Mucosa of gallbladder (tissue), 1 donor: ENCODE measurements around the gene METTL26. TPM values are rescaled to one million over a fixed set of nuclear protein-coding genes. Genes with fewer than 3 reads are reported as not detected.
"Not testable (repeated sequence)": the region's sequence is repeated elsewhere in the genome, so short reads cannot be mapped to it uniquely, and the experiment has no call there.

Source experiments
- DNase-seq: peaks from one replicate; pipeline ENCODE4 v3.0.0-alpha.2; 2020; ENCODE audit warnings: low spot score
- total RNA-seq: library from RNA; stranded (reverse); gene quantifications from one replicate; pipeline ENCODE4 v1.2.1, GENCODE V29; 2021
- donor health status: DM: no; HTN: no; CAD: no.

Gene METTL26
- total RNA-seq, 1 donor from 2014 or later, result 69.3 TPM

DNA sequence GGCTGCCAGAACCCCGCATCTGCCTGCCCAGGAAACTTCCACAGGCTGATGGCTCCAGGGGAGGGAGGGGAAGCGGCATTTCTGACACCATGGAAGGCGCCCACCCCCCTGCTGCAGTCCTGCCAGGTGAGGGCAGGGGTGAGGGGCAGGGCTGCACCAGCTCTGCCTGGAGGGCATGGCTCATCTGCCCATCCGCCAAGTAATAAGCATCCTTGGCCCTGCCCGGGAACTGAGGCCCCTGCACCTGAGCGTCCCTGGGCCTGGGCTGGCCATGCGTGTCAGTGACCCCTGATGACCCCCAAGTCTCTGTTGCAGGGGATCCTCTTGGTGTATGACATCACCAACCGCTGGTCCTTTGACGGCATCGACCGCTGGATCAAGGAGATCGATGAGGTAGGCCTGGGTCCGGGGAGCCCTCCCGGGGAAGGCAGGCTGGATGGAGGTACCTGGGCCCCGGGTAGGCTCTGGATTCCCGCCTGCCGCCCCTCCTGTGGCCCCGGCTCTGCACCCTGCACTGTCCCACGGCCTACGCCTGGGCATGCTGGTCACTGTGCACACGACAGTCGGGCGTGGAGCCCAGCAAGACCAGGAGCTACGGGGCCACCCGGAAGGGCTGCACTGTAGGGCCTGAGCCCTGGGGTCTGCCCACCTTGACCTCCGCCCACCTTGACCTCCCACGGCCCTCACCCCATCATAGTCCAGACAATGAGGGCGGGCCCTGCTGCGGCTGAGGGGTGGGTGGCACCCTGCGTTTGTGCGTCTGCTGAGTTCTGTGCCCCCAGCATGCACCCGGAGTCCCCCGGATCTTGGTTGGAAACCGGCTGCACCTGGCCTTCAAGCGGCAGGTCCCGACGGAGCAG, 10.8 kb downstream of the METTL26 start:
- DNase-seq, result no peak

DNA sequence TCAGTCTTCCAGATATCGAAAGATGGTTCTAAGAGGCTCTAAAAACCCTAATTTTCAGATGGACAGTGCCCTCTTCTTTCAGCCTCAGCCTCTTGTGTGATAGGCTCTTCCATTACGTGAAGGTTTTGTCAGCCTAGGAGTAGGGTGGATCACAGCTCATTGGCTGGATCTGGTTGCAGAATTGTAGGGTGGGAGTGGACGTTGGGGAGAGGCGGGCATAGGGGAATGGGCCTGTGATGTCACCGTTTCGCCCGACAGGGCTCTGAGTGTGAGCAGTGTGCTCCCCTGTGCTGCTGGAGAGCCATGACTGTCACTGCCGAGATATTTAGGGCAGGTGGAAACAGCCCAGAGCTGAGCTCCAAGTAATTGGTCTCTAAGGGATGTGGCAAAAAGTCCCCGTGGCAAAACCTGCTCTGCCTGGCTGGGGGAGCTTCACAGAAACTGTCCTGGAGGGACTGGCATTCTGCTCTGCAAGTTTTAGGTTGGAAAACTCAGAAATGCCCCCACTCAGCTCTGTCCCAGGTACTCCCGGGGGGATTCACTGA, 11.5 kb downstream of the METTL26 start:
- DNase-seq, result no peak

DNA sequence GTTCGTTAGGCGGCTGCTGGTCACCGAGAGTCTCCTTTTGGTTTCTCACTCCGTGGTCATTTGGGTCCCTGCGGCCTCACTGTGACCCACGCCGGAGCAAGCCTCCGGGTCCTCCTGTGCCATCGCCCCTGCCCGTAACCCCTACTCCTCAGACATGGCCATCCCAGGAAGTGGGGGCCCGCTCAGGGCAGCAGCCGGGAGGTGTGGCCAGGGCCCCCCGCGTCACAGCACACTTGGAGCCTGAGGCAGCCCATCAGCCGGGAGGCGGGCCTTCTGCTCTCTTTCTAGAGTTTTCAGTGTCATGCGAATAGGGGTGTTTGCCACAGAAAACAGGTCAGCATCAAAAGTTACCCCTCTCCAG, 13.2 kb downstream of the METTL26 start:
- no peak for DNase-seq

DNA sequence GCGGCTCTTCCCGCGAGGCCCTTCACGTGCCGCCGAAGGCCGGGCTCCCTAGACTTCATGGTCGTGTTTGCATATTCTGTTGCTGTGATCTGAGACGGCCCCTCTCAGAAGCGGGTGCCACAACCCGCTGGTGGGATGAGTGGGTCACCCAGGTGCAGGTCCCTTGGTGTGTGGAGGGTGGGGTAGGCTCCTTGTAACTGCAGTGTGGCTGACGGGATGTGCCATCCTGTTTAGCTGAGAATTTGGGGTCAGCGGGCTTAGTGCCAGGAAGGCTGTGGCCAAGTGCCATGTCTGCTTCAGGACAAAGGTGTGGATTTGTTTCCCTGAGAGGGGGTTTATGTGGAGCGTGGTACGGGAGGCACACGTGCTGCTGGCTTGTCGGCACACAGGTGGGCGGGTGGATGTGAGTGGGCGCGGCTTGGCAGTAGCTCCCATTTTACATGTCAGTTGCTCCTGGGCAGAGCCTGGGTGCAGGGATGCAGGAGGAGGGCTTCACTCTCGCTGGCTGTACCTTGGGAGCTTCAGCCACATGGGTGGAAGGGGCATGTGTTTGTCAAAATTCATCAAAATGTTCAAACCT, 14.5 kb downstream of the METTL26 start:
- no peak for DNase-seq

DNA sequence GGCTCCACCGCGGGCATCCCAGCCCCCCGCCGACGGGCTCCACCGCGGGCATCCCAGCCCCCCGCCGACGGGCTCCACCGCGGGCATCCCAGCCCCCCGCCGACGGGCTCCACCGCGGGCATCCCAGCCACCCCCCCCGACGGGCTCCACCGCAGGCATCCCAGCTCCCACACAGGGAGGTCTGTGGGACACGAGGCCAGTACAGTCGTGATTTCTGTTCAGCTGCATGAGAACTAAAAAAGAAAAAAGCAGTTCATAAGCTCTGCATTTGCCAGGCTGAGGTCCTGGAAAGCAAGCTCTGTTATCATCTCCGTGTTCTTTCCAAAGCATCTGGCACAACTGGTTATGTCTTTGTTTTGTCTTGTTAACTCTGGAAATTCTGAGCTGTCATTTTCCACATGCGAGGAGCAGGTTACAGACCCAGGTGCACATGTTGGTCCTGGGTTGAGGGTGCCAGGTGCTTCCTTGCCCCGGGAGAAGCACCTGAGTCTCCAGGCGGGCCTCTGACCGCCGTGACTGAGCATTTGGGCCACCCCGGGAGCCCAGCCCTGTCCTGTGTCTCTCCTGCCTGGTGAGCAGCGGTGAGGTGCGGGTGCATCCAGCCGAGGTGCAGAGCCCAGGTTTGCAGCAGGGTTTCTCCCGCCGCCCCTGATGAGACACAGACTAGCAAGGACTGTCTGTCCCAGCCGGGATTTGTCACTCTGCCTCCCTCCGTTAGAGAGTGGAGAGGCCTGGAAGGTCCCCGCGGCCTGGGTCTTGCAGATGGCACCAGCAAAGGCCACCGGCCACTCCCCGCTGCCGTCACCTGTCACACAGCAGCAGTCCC, 15.2 kb downstream of the METTL26 start:
- DNase-seq, result no peak

DNA sequence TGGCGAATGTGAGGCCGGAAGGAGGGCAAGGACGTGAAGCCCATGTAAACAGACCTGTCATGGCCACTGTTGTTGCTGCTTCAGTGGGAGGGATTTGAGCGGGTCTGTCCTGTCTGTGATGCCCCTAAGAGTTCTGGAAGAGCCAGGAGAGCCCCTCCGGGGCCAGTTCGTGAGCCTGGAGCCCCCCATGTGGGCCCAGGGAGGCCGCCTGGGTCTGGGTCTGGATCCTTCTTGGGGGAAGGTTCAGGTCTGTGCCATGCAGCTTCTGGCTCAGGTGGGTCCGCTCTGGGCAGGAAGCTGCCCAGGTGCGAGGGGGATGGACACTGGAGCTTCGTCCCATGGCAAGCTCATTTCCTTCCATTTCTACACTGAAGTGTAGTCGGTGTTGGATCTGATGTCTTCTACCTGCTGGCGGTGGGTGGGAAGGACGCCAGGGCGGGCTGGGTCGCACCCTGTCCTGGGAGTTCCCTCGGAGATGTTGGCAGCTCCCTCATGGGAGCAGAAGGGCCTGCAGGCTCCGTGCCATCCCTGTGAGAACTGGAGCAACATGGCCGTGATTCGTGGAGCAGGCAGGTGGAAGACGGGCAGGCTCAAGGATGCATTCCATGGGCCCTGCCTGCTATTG, 16.5 kb downstream of the METTL26 start:
- no peak for DNase-seq

DNA sequence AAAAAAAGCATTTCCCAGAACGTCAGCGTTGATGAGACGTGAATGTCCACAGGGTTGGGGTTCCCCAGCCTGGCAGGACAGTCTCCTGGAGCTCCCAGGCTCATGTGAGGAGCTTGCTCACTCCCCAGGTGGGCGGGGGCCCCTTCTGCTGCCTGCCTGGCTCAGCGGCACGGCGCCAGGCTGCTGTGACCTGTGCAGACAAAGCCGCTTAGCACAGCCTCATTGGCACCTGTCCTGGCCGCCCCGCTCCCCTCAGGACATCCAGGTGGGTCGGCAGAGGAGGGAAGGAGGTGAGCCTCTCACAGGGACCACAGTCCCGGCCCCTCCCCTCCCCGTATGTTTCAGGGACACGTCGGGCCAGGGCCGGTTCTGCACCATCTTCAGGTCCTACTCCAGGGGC, 18.2 kb downstream of the METTL26 start:
- DNase-seq, result no peak

DNA sequence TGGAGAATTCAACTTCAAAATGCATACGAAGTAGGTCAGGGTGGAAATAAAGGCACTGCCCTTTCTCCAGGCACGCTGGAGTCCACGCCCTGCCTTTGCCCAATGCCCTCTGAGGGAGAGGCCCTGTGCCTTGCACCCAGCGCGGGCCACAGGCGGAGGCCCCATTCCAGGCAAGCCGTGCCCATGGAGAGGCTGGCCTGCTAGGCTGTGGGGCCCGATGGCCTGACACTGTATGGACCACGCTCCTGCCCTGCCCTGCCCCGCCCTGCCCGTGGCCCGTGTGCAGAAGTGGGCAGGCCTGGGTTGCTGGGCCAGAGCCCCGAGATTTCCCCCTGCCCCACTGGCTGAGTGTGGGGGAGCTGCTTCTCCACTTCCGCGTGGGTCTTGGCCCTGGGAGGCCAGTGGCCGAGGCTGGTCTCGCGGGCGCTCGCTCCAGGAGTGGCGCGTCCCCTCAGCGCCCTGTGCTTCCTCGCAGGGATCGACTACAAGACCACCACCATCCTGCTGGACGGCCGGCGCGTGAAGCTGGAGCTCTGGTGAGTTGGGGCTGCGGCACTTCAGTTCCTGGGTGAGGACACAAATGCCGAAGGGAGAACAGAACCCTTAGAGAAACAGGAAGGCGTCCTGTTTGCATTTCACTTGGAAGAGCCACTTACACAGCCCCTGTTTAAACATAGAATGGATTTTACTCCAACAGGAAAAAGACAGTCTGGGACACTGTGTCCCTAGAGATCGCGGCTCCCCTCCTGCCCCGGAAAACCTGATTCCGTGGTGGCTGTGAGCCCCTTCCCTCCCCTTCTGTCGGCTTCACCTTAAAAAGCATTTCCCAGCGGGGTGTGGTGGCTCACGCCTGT, 19.1 kb downstream of the METTL26 start:
- no peak for DNase-seq

DNA sequence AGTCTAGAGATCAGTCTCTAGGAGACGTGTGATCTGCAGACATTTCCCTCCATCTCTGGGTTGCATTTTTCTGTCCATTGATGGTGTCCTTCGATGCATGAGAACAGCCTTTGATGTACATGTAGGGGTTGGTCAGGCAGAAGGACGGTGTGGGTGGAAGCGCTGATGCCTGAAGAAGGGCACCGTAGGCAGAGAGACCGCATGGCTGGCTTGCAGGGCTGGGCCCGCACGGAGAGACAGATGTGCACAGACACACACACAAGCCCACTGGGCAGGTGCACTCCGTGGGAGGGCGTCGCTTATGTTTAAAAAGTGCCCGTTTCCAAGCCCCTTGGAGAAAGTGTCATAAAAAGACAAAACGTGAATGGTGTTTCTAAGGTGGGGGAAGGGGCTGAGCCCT, 21.0 kb downstream of the METTL26 start:
- no peak for DNase-seq

DNA sequence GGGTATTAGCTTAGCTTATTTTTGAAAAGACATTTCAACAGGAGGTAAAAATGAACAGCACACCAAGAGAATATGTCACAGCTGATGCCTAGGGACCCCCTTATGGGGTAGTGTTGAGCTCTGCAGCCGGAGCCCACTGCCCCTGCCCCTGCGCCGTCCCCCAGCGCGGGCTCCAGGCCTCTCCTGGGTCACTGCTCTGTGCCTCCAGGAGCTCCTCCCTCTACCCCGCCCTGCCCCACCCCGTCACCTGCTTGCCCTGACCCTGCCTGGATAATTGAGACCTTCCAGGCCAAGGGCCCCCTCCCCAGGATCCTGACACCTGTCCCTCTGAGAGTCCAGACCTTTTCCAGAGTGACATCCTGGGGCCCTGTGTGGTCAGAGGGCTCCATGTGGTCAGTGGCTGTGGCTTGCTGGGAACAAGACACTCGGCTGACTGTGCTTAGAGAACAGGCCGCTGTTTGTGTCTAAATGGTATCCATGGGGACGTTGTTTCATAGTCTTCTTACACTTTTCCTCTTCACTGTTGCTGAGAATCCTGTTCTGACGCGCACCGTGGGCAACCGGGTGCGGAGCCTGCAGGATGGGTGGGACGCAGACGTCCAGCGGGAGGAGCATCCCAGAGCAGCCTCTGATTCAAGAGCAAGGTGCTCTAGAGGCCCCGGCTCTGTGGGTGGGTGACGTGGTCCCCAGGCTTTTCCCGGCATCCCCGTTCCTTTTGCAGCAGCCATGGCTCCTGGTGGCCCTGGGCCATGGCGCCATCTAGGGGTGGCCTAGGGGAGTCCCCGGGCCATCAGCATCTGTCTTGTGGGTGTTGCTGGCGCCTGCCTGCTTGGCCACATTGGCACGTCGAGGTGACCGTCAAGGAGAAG, 25.4 kb downstream of the METTL26 start:
- no peak for DNase-seq

DNA sequence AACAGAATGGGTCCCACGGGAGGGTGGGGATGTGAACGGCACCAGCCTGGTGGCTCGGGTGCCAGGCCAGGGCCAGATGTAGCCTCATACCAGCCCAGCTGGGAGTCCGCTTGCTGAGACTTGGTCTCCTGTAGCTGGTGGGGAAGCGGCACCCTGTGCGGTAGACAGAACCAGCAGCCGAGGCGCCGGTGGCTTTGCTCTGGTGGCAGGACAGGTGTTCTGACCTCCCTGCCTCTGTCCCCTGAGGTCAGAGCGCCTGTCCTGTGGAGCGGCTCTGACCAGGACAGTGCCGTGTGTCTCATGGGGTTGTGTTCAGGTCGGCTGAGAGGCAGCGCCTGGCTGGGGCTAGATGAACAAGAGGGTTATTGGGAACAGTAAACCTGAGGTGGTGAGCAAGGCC, 26.1 kb downstream of the METTL26 start:
- DNase-seq, result no peak

DNA sequence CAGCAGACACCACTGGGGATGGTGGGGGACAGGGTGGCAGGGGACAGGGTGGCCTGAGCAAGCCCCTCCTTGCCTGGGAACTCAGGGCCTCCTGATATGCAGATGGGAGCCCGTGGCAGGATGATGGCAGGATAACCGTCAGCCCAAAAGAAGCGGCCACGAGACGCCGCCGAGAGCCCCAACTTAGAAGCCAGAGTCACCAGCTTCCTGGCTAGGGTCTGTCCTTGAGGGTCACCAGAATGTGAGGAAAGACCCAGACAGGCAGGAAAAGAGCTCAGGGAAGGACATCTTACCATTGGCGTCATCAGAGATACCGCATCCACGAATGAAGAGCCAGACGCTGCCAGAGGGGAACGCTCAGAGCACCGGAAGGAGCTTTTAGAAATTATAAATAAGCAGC, 26.8 kb downstream of the METTL26 start:
- DNase-seq, result no peak

DNA sequence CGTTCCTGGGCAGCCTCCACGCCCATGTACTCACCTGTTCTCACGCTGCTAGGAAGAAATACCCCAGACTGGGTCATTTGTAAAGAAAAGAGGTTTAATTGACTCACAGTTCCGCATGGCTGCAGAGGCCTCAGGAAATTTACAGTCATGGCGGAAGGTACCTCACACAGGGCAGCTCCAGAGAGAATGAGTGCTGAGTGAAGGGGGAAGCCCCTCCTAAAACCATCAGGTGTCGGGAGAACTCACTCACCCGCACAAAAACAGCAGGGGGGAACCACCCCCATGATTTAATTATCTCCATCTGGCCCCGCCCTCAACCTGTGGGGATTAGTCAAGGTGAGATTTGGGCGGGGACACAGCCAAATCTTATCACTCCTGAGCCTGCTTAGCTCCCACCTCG, 28.1 kb downstream of the METTL26 start:
- no peak for DNase-seq

DNA sequence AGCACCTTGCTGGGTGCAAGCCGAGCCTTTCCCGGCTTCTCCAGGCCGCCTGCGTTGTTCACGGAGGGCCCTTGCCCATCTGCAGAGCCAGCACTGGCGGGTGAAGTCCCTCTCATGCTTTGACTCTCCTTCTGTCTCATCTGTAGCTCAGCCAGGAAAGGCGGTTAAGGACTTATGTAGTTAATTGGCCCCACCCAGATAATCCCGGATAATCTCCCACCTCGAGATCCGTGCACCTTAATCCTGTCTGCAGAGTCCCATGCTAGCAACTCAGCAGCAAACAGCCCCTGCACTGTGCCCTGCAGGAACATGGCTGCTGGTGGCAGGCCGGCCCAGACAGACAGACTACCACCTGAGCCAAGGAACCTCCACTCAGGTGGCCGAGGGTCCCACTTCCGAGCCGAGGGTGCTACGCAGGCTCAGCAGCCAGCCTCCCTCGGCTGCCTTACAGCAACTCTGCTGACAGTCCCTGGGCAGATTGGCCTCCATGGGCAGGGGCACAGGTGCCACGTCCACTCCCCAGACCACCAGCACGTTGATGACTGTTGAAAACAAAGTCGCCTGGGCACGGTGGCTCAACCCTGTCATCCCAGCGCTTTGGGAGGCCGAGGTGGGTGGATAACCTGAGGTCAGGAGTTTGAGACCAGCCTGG, 29.3 kb downstream of the METTL26 start:
- DNase-seq, result no peak

DNA sequence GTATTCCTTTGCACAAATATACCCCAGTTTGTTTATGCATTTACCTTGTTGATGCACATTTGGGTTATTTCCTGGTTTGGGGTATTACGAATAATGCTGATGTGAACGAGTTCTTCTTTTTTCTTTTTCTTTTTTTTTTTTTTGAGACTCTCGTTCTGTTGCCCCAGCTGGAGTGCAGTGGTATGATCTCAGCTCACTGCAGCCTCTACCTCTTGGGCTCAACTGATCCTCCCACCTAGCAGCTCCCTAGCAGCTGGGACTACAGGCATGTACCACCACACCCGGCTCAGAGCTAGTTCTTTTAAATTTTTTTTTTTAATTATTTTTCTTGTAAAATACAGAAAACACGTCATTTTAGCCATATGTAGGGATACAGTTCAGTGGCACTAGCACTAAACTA, 32.2 kb downstream of the METTL26 start:
- no peak for DNase-seq

DNA sequence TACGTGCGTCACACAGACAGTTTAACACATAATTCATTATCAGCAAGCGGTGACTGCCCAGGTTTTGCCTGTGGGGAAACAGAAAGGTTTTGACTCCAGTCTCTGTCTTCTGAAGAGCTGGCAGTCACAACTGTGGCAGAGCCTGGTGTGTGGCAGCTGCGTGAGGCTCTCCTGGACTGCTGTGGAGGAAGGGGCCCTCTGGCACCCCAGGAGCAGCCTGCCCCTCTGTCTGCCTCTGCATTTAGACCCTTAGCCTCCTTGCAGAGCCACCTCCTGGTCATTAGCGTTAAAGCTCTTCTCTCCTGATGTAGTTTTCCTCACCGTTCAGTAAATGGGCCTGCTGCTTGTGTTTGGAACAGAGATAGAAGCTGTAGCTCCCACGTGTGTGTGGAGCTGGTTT, 35.3 kb downstream of the METTL26 start:
- DNase-seq, result no peak

DNA sequence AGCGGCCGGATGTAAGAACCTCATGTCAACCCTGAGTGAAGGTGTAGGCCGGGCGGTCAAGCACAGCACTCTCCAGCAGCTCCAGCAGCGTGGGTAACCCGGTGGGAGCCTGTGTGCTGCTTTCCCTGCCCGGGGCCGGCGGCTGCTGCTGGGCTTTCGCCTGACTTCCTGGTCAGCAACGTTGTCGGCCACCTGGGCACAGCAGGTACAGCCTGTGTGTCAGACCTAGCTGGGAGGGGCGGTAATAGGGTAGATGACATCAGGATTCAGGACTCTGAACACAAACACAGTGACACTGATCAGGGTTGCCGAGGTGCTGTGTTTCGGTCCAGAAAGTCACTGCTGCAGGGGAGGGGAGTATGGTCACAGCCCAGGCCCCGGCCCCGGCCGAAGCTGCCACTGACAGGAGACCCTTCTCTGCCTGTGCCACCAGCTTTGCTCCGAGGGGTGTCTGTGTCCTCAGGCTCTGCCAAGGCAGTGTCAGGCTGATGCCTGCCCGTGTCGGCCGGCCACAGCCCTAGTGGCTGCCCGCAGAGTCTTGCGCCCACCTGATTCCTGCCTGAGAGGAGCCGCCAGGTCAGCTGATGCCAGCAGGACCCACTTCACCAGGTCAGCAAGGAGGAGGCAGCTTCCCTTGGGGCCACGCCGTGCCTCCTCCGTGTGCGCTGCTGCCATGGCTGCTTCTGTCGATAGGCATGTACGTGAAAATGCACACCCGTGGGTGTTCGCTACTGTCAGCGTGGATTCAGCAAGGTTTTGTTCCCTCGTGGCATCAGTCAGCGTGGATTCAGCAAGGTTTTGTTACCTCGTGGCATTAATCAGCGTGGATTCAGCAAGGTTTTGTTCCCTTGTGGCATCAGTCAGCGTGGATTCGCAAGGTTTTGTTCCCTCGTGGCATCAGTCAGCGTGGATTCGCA, 37.0 kb downstream of the METTL26 start:
- no peak for DNase-seq

DNA sequence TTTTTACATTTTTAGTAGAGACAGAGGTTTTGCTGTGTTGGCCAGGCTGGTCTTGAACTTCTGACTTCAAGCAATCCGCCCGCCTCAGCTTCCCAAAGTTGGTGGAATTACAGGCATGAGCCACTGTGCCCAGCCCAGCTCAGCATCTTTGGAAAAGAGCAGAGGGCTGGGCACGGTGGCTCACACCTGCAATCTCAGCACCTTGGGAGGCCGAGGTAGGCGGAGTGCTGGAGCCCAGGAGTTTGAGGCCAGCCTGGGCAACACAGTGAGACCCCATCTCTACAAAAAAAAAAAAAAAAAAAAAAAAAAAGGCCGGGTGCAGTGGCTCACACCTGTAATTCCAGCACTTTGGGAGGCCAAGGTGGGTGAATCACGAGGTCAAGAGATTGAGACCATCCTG, 38.5 kb downstream of the METTL26 start:
- DNase-seq, result not testable (repeated sequence)

DNA sequence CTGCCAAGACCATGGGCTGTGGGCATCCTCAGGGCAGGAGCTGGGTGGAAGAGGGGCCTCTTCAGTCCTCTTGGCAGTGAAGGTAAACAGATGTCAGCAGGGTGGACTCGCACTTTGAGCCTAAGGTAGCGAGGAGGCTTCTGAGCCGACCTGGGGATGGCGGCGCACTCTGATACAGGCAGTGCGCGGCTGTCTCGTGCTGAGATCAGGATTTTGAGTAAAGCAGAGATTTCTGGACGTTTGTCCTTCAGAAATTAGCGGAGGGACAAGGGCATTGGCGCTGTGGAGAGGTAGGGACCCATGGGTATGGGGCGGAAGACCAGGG, 39.4 kb downstream of the METTL26 start:
- no peak for DNase-seq
